ENCODE data around the gene LIPG. TPM values are rescaled to one million over a fixed set of nuclear protein-coding genes. Genes with fewer than 3 reads are reported as not detected.
"Not testable (repeated sequence)": the region's sequence is repeated elsewhere in the genome, so short reads cannot be mapped to it uniquely, and the experiment has no call there.

LIPG gene
- total RNA-seq, 4 donors from 2014 or later = 8.0 TPM; not detected in 3

DNA sequence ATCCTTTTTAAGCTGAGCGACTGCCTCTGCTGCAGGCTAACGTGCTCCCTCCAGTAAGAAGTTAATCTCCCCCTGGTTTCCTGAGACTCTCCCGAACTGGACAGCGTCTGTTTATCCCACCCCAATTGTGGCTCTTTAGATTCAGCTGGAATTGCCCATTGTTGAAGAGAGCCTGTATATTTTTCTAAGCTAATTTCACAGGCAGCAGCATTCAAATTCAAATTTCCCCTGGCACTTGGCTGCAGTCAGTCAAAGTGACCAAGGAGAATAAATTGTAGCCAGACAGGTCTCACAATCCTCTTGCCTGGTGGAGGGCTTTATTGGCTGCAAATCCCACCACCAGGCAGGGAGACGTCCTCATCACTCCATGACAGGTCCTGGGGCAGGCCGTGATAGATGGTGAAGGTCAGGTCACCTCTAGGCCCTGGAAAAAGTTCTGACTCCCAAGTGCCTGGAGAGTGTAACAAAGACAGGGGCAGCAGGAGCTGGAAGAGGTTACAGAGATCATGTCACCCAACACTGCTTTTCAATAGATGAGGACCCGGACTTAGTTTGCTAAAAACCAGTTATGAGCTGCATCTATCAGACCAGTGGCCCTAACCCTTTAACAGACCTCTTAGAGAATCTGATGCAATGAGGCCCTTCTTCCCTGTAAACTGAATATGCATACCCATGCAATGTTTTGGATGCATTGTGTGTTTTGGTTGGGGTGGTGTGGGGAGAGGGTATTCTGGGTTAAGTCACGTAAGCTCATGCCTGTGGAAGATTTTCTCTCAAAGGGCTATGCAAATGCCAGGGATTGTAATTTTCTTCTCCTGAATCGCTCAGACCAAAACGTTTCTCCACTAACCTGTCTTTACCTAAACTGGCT lies 42.5 kb upstream of the LIPG start:
- H3K4me3 ChIP-seq = no peak overlapping the region
- intact Hi-C loops (cut with DNase I; ENCODE audit: low total_unique reads) = loop anchor here (10.0 kb wide), 1 partner anchor 345 kb away; no protein-coding TSS in a partner anchor
- H3K4me1 ChIP-seq = no peaks in the 10 kb centered on the region
- H3K36me3 ChIP-seq = no peaks in the 10 kb centered on the region
- TF ChIP-seq CTCF (IDR thresholded peaks at IDR 0.05) (no peak), POLR2A (IDR thresholded peaks at IDR 0.05) (no peak)
- H3K27me3 ChIP-seq = no peaks in the 10 kb centered on the region
- no peak overlapping the region for H3K27ac ChIP-seq
- no peaks in the 10 kb centered on the region for H3K9me3 ChIP-seq
- DNase-seq = no peak

- Histone ChIP-seq H3K9me3 (no peaks in the 10 kb centered on the region), H3K4me1 (no peaks in the 10 kb centered on the region), H3K27me3 (no peaks in the 10 kb centered on the region), H3K4me3 (no peak overlapping the region), H3K36me3 (no peaks in the 10 kb centered on the region), H3K27ac (no peak overlapping the region)
- no peak for DNase-seq
- intact Hi-C loops (cut with DNase I; ENCODE audit: low total_unique reads) = no loop called here
- TF ChIP-seq CTCF (IDR thresholded peaks at IDR 0.05) (no peak), POLR2A (IDR thresholded peaks at IDR 0.05) (no peak)
These were observed 41.2 kb upstream of the LIPG start for GRCh38 chr18:49520661-49521145.

DNA sequence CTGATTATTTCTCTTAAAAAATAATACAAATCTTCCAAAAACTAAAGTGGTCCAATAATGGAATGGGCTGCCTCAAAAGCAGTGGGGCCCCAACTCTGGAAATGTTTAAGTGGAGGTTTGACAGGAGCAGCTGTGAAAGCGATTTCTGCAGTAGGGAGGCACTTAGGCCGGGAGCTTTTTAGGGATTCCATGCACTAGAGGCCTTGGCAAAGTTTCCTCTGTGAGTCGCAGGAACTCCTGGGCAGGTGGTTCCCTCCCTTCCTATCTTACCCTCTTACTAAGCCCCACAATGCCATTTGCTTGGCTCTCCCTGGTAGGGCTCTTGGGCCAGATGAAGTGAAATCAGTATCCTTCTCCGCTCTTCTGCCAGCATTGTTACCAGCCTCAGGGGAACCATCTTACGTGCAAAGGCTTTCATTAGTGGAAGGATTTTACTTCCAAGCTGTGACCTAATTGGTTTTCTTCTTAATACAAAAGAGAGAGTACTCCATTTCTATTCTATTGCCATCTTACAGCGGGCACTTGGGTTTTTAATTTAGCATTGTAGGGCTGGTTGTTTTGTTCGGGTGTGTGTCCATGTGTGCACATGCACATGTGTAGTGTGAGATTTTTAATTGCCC lies 40.5 kb upstream of the LIPG start:
- Histone ChIP-seq H3K27me3 (no peaks in the 10 kb centered on the region), H3K27ac (no peak overlapping the region), H3K4me1 (no peaks in the 10 kb centered on the region), H3K4me3 (no peak overlapping the region), H3K9me3 (no peaks in the 10 kb centered on the region), H3K36me3 (no peaks in the 10 kb centered on the region)
- TF ChIP-seq CTCF (IDR thresholded peaks at IDR 0.05) (no peak), POLR2A (IDR thresholded peaks at IDR 0.05) (no peak)
- DNase-seq = no peak
- intact Hi-C loops (cut with DNase I; ENCODE audit: low total_unique reads) = no loop called here

- intact Hi-C loops (cut with DNase I; ENCODE audit: low total_unique reads); H3K27ac ChIP-seq; H3K27me3 ChIP-seq; H3K9me3 ChIP-seq; H3K4me3 ChIP-seq; DNase-seq; H3K4me1 ChIP-seq; H3K36me3 ChIP-seq: not testable (repeated sequence)
These were observed 38.2 kb upstream of the LIPG start for GRCh38 chr18:49523580-49524093.

DNA sequence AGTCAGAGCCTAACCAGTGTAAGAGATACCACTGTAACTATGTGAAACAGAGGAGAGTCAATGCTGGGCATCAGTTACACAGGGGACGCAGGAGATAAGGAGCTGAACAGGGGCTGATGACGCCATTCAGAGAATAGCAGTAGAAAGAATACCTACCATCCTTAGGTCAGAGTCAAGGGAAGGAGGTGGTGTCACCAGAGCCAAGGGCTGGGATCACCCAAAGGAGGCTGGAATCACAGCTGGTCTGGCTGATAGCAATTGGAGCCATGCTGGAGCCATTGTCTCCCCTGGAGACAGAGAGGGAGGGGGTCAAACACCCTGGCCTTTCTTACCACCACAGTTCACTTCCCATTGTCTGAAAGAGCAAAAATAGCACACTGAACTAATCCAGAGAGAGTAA lies 37.5 kb upstream of the LIPG start:
- Histone ChIP-seq H3K4me1 (no peaks in the 10 kb centered on the region), H3K27me3 (no peaks in the 10 kb centered on the region), H3K9me3 (no peaks in the 10 kb centered on the region), H3K4me3 (no peak overlapping the region), H3K36me3 (no peaks in the 10 kb centered on the region), H3K27ac (no peak overlapping the region)
- intact Hi-C loops (cut with DNase I; ENCODE audit: low total_unique reads) = no loop called here
- no peak for DNase-seq
- TF ChIP-seq POLR2A (IDR thresholded peaks at IDR 0.05) = no peak
- TF ChIP-seq CTCF (IDR thresholded peaks at IDR 0.05) = no peak
